Urinary bladder (tissue), 4 donors: ENCODE results near the gene TEAD2. TPM values are rescaled to one million over a fixed set of nuclear protein-coding genes. Genes with fewer than 3 reads are reported as not detected.

Source experiments
- DNase-seq: peaks from one replicate; pipeline ENCODE4 v3.0.0-alpha.2; 2015; ENCODE audit errors: extremely low spot score
- H3K27ac ChIP-seq: one replicate; pipeline ENCODE4 v1.5.1; 2013; ENCODE audit warnings: low read depth, mild to moderate bottlenecking, moderate library complexity
- H3K36me3 ChIP-seq: one replicate; pipeline ENCODE4 v1.6.1; 2013; ENCODE audit warnings: mild to moderate bottlenecking, moderate library complexity; ENCODE audit not compliant: insufficient read depth
- H3K4me1 ChIP-seq: one replicate; pipeline ENCODE4 v1.6.1; 2013; ENCODE audit warnings: mild to moderate bottlenecking, moderate library complexity; ENCODE audit not compliant: insufficient read depth
- H3K4me3 ChIP-seq: one replicate; pipeline ENCODE4 v1.5.1; 2013; ENCODE audit warnings: low read depth, low read length
- WGBS: extraction: QIAGEN DNeasy Blood & Tissue Kit; methylation state at CpG from one replicate; pipeline ENCODE4 v1.1.7; 2013; 5-methylcytosine and 5-hydroxymethylcytosine counted together
- polyA plus RNA-seq: library from polyadenylated mRNA; stranded (reverse); fragments of 200-250 nt; gene quantifications from one replicate; pipeline ENCODE4 v1.2.3, GENCODE V29; 2013
- total RNA-seq: library from RNA; depleted of rRNA; stranded (reverse); fragments of >200 nt; gene quantifications from one replicate; pipeline ENCODE4 v1.2.3, GENCODE V29; 2014
- donor health status: healthy with polysubstance abuse.
- donor health status: healthy.

Gene TEAD2
- total and polyA plus RNA-seq, 2 donors = 21.1 to 54.8 TPM

DNA sequence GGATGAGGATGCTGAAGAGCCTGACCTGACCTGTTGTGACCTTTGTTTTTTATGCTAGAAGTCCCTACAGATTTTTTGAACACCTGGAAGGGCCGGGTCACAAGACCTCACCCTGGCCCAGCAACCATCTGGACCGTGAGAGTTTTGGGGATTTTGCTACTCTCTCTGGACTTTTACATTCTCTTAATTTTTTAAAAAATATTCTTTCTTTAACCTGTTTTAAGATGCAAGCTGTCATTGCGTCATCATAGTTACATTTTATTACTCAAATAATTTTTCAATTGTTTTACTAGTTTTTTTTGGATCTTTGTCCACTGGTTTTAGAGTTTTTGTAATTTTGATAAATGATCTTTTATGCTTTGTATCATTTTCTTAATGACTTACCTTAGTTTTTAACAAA lies 9.0 kb upstream of the TEAD2 start:
- 90% methylated on average over 3 of the region's 3 CpGs for WGBS
- DNase-seq = no peak
- no peaks in the 10 kb centered on the region for H3K36me3 ChIP-seq

DNA sequence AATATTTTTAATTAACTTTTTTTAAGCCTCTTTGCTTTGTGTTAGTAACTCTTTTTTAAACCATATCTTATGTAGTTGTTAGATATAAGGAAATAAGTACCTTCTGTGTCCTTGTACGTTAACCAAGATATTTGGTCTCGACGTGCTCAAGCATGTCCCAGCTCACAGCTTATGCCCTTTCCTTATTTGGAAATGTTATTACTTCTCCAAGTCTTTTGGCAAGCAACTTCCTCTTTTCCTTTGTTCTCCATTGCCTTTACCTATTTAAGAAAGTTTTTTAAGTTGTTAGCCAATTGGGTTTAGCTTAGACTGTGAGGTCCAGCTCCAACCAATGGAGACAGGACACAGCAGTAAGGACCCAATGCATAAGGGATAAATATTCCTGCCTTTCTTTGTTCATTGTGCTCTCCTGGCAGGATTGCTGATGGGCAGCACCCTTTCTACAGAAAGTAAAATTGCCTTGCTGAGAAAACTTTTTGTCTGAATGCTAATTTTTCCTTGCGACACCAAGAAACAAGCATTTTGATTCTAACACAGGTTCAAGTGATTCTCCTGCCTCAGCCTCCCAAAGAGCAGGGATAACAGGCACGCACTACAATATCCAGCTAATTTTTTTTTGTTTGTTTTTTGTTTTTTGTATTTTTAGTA lies 6.6 kb upstream of the TEAD2 start:
- DNase-seq = no peak
- no peak overlapping the region for H3K27ac ChIP-seq
- no peaks in the 10 kb centered on the region for H3K4me1 ChIP-seq
- WGBS = 78% methylated on average over 5 of the region's 5 CpGs
- no peaks in the 10 kb centered on the region for H3K36me3 ChIP-seq
- H3K4me3 ChIP-seq = no peak overlapping the region

More for the DNA sequence above, 9.0 kb upstream of the TEAD2 start:
- Histone ChIP-seq H3K4me1 (no peaks in the 10 kb centered on the region), H3K27ac (no peak overlapping the region), H3K4me3 (no peak overlapping the region)

DNA sequence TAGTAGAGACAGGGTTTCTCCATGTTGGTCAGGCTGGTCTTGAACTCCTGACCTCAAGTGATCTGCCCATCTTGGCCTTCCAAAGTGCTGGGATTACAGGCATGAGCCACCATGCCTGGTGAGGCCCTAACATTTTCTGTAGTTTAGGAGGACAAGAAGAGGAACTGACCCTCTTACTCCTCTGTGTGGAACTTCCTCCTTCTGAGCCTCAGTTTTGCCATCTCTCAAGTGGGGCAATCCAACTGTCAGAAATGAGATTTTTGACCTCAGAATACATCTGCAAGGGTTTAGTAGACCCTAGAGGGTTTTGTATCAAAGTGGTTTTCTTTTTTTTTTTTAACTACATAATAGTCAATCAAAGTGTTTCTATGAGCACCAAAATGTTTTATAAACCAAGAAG lies 3.9 kb upstream of the TEAD2 start:
- no peak overlapping the region for H3K27ac ChIP-seq
- no peaks in the 10 kb centered on the region for H3K4me1 ChIP-seq
- no peaks in the 10 kb centered on the region for H3K36me3 ChIP-seq
- no peak overlapping the region for H3K4me3 ChIP-seq
- DNase-seq = no peak

DNA sequence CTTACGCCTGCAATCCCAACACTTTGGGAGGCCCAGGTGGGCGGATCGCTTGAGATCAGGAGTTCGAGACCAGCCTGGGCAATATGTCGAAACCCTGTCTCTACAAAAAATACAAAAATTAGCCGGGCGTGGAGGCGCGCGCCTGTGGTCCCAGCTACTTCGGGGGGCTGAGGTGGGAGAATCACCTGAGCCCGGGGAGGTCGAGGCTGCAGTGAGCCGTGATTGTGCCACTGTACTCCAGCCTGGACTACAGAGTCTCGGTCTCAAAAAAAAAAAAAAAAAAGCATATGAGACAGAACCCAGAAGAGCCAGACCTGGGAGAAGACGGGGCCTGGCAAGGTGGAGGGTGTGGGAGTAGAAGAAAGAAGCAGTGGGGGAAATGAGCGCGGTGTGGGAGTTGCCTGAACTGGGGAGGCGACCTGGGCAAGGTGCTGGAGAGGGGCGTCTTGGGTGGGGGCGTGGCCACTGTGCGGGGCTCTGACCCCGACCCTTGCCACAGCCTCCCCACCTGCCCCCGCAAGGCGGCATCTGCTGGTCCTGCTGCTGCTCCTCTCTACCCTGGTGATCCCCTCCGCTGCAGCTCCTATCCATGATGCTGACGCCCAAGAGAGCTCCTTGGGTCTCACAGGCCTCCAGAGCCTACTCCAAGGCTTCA lies 2.0 kb upstream of the TEAD2 start:
- WGBS = 71% methylated on average over 27 of the region's 27 CpGs
- Histone ChIP-seq H3K27ac (no peak overlapping the region), H3K4me3 (no peak overlapping the region), H3K36me3 (no peaks in the 10 kb centered on the region), H3K4me1 (no peaks in the 10 kb centered on the region)
- DNase-seq = no peak

DNA sequence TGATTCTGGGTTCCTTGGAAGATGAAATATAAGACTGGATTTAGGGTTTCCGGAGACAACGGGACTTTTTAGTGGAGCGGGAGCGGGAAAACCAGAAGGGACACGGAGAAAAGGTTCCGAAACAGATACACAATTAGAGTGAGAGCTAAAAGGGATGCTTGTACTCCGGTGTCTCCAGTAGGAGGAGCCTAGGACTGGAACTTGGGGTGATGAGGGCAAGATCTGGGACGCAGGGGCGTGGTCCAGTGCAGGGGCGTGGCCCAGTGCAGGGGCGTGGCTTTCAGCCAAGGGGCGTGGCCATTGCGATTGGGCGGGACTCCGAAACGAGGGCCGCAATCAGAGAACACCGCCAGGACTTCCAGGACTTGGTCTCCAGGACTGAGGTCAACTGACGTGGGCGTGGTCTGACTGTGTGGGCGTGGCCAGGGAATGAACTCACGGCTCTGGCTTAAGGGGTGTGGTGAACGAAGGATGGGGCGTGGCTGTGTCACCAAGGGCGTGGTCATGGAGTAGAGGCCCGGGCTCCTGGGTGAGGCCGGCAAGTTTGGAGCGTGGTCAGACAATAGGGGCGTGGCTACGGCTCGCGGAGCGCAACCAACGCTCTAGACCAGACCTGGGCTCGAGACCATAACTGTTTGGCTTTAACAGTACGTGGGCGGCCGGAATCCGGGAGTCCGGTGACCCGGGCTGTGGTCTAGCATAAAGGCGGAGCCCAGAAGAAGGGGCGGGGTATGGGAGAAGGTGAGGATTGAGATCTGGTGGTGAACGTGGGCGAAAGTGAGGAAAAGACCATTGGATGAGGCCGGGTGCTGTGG lies 1.3 kb upstream of the TEAD2 start, which contains the start of gene DKKL1:
TSS of gene DKKL1 (plus strand) at position 610 of the 815 bp plus-strand sequence. CDS start at position 732, 122 bp downstream.
- Histone ChIP-seq H3K27ac (peak within 1 kb of the TSS; percentile 30), H3K4me1 (no peaks in the 10 kb centered on the region), H3K36me3 (no peaks in the 10 kb centered on the region), H3K4me3 (peak within 1 kb of the TSS; percentile 63)
- 1% methylated on average over 46 of the region's 46 CpGs for WGBS
- peak; percentile 93 for DNase-seq

DNA sequence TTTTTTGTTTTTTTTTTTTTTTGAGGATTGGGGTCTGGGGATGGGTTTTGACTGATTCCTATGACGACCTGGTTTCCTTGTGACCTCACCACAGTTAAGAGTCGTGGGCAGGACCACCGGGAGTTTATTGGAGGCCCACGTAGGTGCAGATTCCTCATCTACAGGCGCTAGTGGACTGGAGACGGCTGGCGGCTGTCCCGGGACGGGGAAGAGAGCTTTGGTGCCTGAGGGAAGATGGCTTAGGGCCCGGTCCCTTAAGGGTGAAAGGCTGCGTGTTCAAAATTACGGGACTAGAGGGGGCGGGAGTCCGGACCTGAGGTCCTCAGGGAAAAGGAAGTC lies 682 bp upstream of the TEAD2 start:
- under 1% methylated on average over 14 of the region's 14 CpGs for WGBS
- Histone ChIP-seq H3K36me3 (no peaks in the 10 kb centered on the region), H3K27ac (peak overlapping the region; percentile 30), H3K4me1 (no peaks in the 10 kb centered on the region), H3K4me3 (no peak overlapping the region)
- no peak for DNase-seq

DNA sequence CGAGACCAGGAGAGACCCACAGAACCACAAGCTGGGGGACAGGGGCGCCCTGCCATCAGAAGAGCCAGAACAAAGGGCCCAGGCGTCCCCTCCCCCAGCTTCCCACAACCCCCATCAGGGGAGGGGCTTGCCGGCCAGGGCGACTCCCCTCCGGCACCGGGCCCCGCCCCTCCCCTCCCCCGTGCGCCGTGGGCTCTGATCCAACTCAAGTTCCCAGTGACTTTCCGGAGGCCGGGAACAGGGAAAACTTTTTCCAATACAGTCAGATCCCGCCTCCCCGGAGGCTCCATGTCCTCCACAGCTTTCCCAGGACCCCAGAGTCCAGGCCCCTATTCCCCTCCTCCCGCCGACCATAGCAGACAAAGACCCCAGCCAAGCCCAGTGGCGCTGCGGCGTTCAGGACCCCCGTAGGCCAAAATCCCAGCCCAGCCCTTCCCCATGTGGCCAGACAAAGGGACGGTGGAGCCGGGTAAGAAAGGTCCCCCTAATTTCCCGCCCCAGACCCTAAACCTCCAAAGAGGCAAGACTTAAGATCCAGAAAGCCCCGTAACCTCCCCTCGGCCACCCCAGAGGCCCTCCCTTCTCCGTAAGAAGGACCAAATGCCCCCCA lies 673 bp downstream of the TEAD2 start:
- peak; percentile 66 for DNase-seq
- Histone ChIP-seq H3K4me3 (peak overlapping the region; percentile 63), H3K27ac (peak overlapping the region; percentile 53), H3K36me3 (no peaks in the 10 kb centered on the region), H3K4me1 (no peaks in the 10 kb centered on the region)
- 1% methylated on average over 27 of the region's 27 CpGs for WGBS

DNA sequence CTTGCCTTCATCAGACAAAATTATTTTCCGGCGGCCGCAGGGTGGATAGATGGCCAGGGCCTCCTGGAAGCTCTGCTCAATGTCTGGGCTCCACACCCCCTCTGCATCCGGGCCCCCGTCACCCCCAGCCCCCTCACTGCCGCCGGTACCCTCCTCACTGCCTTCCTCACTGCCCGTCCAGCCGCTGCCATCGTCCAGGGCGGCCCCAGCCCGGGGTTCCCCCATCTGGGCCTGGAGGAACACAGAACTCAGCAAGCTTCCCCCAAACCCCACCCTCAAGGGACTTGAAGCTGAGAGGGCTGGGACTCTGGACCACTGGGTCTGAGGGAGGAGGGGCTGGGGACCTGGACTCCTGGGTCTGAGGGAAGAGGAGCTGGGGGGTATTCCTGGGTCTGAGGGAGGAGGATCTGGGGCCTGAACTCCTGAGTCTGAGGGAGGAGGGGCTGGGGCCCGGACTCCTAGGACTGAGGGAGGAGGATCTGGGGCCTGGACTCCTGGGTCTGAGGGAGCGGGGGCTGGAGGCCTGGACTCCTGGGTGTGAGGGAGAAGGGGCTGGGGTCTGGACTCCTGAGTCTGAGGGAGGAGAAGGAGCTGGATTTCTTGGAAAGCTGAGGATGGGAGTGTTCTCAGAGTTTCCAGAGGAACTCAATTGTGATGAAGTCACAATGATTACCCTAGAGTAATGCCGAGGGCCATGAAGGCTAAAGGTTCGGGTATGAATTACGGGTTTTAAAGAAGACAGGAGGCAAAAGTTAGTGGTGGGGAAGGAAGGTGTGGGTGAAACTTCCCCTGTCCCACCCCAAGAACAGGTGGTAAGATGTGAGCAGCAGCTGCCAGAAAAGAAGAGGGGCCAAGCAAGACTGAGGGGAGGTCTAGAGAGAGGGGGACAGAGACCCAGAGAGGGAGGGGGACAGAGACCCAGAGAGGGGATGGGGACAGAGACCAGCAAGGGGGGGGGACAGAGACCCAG lies 2.1 kb downstream of the TEAD2 start:
- H3K36me3 ChIP-seq = no peaks in the 10 kb centered on the region
- H3K27ac ChIP-seq = no peak overlapping the region
- H3K4me1 ChIP-seq = no peaks in the 10 kb centered on the region
- no peak overlapping the region for H3K4me3 ChIP-seq
- DNase-seq = no peak
- 79% methylated on average over 17 of the region's 17 CpGs for WGBS

DNA sequence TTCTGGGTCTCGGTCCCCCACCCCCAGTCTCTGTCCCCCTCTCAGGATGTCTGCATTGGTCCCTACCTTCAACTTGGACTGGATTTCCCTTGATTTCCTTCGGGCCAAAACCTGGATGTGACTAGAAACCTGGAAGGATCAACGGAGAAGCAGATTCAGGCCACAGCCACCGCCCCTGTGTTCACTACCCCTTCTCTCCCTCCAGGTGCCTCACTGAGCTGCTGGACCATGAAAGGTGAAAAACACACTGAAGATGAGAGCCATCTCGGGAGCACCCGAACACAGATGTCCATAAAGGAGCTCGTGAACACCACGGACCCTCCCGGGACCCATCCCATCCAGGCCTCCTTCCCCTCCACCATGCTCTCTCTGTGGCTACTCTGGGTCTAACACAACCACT lies 5.0 kb downstream of the TEAD2 start:
- Histone ChIP-seq H3K4me1 (no peaks in the 10 kb centered on the region), H3K36me3 (no peaks in the 10 kb centered on the region)

DNA sequence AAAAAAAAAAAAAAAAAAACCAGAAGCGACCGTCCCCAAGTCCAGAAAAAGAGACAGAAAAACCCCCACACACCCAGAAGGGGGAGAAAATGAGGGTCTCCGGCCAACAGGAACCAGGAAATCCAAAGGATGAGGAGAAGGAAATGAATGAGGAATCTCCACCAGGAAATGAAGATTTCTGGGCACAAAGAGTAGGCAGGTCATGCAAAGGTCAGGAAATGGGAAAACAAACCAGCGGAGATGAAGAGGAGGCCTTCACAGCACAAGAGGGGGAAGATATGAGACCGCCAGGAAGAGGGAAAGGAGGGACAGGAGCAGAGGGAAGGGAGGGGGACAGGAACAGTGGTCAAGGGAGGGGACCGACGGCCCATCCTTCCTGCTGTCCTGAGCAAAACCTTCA lies 5.8 kb downstream of the TEAD2 start:
- Histone ChIP-seq H3K4me1 (no peaks in the 10 kb centered on the region), H3K36me3 (no peaks in the 10 kb centered on the region), H3K4me3 (no peak overlapping the region), H3K27ac (no peak overlapping the region)
- 62% methylated on average over 7 of the region's 7 CpGs for WGBS
- DNase-seq = no peak

More for the DNA sequence above, 5.0 kb downstream of the TEAD2 start:
- Histone ChIP-seq H3K4me3 (no peak overlapping the region), H3K27ac (no peak overlapping the region)
- WGBS = 81% methylated on average over 9 of the region's 9 CpGs
- DNase-seq = no peak

DNA sequence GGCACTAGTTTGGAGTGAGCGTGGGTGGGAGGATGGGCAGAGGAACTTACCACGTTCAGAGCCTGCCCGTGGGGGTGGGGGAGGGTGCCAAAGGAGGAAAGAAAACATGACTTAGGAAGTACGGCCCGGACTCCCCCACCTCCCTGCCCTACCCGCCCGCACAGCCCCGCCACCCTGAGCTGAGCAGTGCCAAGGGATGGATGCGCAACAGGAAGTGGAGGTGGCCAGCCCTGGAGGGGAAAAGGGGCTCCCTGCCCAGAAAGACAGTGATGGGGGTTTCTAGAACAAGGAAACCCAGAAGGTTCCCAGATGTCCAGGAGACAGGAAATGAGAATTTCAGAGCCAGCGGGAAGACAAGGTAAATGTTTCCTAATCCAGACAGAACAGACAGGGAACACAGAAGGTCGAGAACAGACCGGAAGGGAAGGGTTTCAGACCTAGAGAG lies 6.3 kb downstream of the TEAD2 start:
- 58% methylated on average over 12 of the region's 12 CpGs for WGBS
- Histone ChIP-seq H3K4me3 (no peak overlapping the region), H3K36me3 (no peaks in the 10 kb centered on the region), H3K27ac (no peak overlapping the region), H3K4me1 (no peaks in the 10 kb centered on the region)
- no peak for DNase-seq

DNA sequence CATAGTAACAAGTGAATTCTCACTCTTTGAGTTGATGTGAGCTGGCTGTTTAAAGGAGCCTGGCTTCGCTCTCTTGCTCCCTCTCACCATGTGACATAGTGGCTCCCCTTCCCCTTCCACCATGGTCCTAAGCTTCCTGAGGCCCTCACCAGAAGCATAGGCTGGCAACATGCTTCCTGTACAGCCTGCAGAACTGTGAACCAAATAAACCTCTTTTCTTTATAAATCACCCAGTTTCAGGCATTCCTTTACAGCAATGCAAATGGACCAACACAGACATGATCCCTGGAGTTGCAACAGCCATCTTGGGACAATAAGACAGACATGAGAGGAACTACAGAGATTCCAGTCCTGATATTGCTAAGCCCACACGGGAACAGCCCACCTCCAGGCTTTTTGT lies 12.6 kb downstream of the TEAD2 start:
- Histone ChIP-seq H3K4me3 (no peak overlapping the region), H3K27ac (no peak overlapping the region), H3K36me3 (no peaks in the 10 kb centered on the region), H3K4me1 (no peaks in the 10 kb centered on the region)
- WGBS = 88% methylated on average over 2 of the region's 2 CpGs
- DNase-seq = no peak
